ENCODE results near the gene TUBAL3. TPM values are rescaled to one million over a fixed set of nuclear protein-coding genes. Genes with fewer than 3 reads are reported as not detected.
A peak's percentile ranks its signal among the peaks of the same experiment; 100 is the strongest.

Gene TUBAL3
- total RNA-seq, 2 donors from 2014 or later: not detected

- peaks cover 24% of the 10 kb centered on the region for H3K4me1 Mint-ChIP-seq
- peak overlapping the region; percentile 9 for H3K9ac ChIP-seq (ENCODE audit: extremely low read depth, low read length, poor library complexity, severe bottlenecking)
These were observed 43.0 kb upstream of the TUBAL3 start for GRCh38 chr10:5447611-5448071.

GRCh38 chr10:5447056-5447455, 42.4 kb upstream of the TUBAL3 start:
- no peaks in the 10 kb centered on the region for H3K27me3 Mint-ChIP-seq (ENCODE audit: insufficient read depth)
- Histone ChIP-seq H3K9ac (ENCODE audit: extremely low read depth, low read length, poor library complexity, severe bottlenecking) (peak overlapping the region; percentile 73), H3K27me3 (ENCODE audit: control insufficient read depth, insufficient read depth, low read length, poor library complexity, severe bottlenecking) (no peaks in the 10 kb centered on the region), H3K4me3 (ENCODE audit: low read length) (peak overlapping the region; percentile 86), H3K27ac (ENCODE audit: low read depth, low read length) (no peak overlapping the region), H3K4me1 (ENCODE audit: control insufficient read depth, insufficient read depth, low read length) (peaks cover 6% of the 10 kb centered on the region), H3K36me3 (ENCODE audit: control insufficient read depth, insufficient read depth, low read length) (peaks cover 6% of the 10 kb centered on the region), H3K9me3 (ENCODE audit: control insufficient read depth, low read length) (no peaks in the 10 kb centered on the region)
- H3K27ac Mint-ChIP-seq: peak overlapping the region; percentile 67
- no peak for DNase-seq
- WGBS, 2 experiments (ENCODE audit: insufficient coverage in 1 of 2, insufficient read length in 1 of 2): 56 to 68% methylated on average over 1 to 3 of the region's 3 CpGs
- TF ChIP-seq, protein P1, sequence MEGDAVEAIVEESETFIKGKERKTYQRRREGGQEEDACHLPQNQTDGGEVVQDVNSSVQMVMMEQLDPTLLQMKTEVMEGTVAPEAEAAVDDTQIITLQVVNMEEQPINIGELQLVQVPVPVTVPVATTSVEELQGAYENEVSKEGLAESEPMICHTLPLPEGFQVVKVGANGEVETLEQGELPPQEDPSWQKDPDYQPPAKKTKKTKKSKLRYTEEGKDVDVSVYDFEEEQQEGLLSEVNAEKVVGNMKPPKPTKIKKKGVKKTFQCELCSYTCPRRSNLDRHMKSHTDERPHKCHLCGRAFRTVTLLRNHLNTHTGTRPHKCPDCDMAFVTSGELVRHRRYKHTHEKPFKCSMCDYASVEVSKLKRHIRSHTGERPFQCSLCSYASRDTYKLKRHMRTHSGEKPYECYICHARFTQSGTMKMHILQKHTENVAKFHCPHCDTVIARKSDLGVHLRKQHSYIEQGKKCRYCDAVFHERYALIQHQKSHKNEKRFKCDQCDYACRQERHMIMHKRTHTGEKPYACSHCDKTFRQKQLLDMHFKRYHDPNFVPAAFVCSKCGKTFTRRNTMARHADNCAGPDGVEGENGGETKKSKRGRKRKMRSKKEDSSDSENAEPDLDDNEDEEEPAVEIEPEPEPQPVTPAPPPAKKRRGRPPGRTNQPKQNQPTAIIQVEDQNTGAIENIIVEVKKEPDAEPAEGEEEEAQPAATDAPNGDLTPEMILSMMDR (conservative IDR thresholded peaks at IDR 0.05): no peak
- H3K4me1 Mint-ChIP-seq: peaks cover 24% of the 10 kb centered on the region
- peak overlapping the region; percentile 65 for H3K4me3 Mint-ChIP-seq
- H3K9me3 Mint-ChIP-seq: no peaks in the 10 kb centered on the region
- H3K36me3 Mint-ChIP-seq (ENCODE audit: low read depth): peaks cover 6% of the 10 kb centered on the region

More at GRCh38 chr10:5447611-5448071, 43.0 kb upstream of the TUBAL3 start:
- Histone ChIP-seq H3K36me3 (ENCODE audit: control insufficient read depth, insufficient read depth, low read length) (peaks cover 12% of the 10 kb centered on the region), H3K27me3 (ENCODE audit: control insufficient read depth, insufficient read depth, low read length, poor library complexity, severe bottlenecking) (no peaks in the 10 kb centered on the region), H3K4me3 (ENCODE audit: low read length) (peak overlapping the region; percentile 86), H3K9me3 (ENCODE audit: control insufficient read depth, low read length) (no peaks in the 10 kb centered on the region), H3K4me1 (ENCODE audit: control insufficient read depth, insufficient read depth, low read length) (peaks cover 6% of the 10 kb centered on the region), H3K27ac (ENCODE audit: low read depth, low read length) (no peak overlapping the region)
- Mint-ChIP-seq H3K27me3 (ENCODE audit: insufficient read depth) (no peaks in the 10 kb centered on the region), H3K36me3 (ENCODE audit: low read depth) (peaks cover 12% of the 10 kb centered on the region), H3K9me3 (no peaks in the 10 kb centered on the region), H3K27ac (peak overlapping the region; percentile 23), H3K4me3 (peak overlapping the region; percentile 65)
- no peak for DNase-seq
- TF ChIP-seq, protein P1 (conservative IDR thresholded peaks at IDR 0.05): no peak
- WGBS, 2 experiments (ENCODE audit: insufficient coverage in 1 of 2, insufficient read length in 1 of 2): 71 to 80% methylated on average over 1 to 4 of the region's 5 CpGs

DNA sequence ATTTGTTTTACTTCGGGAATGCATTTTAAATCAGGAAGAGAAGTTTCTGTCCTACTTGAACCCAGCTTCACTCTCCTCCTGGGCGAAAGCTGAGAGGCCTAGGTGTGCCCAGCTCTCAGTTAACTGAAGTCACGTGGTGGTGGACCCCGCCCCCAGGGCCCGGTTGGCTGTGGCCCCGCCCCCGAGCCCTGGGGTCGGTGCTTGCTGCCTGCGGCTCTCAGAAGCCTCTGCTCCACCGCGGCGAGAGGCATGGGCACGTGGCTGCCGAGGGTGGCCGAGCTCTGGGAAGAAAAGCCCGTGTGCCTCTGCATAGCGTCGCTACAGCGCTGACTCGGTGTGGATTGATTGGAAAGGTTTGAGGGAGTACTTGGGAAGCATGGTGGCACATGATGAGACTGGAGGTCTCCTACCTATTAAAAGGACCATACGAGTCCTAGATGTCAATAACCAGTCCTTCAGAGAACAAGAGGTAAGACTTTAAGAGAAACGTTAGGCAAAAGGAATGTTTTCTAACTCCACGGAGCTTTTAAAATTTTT, 41.8 kb upstream of the TUBAL3 start:
- H3K27ac Mint-ChIP-seq: peak overlapping the region; percentile 90
- H3K4me3 ChIP-seq (ENCODE audit: low read length): peak overlapping the region; percentile 86
- TF ChIP-seq, protein P1 (conservative IDR thresholded peaks at IDR 0.05): no peak
- H3K27me3 ChIP-seq (ENCODE audit: control insufficient read depth, insufficient read depth, low read length, poor library complexity, severe bottlenecking): no peaks in the 10 kb centered on the region
- H3K9me3 Mint-ChIP-seq: no peaks in the 10 kb centered on the region
- no peak overlapping the region for H3K27ac ChIP-seq (ENCODE audit: low read depth, low read length)
- H3K27me3 Mint-ChIP-seq (ENCODE audit: insufficient read depth): no peaks in the 10 kb centered on the region
- no peaks in the 10 kb centered on the region for H3K9me3 ChIP-seq (ENCODE audit: control insufficient read depth, low read length)
- peaks cover 6% of the 10 kb centered on the region for H3K4me1 ChIP-seq (ENCODE audit: control insufficient read depth, insufficient read depth, low read length)
- 7 to 8% methylated on average over 12 to 23 of the region's 23 CpGs for WGBS, 2 experiments (ENCODE audit: insufficient coverage in 1 of 2, insufficient read length in 1 of 2)
- DNase-seq: peak; percentile 98
- peak overlapping the region; percentile 73 for H3K9ac ChIP-seq (ENCODE audit: extremely low read depth, low read length, poor library complexity, severe bottlenecking)
- H3K4me1 Mint-ChIP-seq: peaks cover 24% of the 10 kb centered on the region
- peaks cover under 1% of the 10 kb centered on the region for H3K36me3 Mint-ChIP-seq (ENCODE audit: low read depth)
- H3K36me3 ChIP-seq (ENCODE audit: control insufficient read depth, insufficient read depth, low read length): no peaks in the 10 kb centered on the region
- peak overlapping the region; percentile 65 for H3K4me3 Mint-ChIP-seq
